H1 (cell line): Measurements from ENCODE around the gene RAB11FIP5. TPM values are rescaled to one million over a fixed set of nuclear protein-coding genes. Genes with fewer than 3 reads are reported as not detected.

Source experiments
- CTCF ChIA-PET: fragments of 300-600 bp; sonication (Branson Sonifier 250); formaldehyde crosslinking; loops from one replicate; lab custom pipeline; 2021; ENCODE audit not compliant: partially characterized antibody; lab: Charles Lee
- POLR2A ChIA-PET: fragments of 300-600 bp; sonication (Branson Sonifier 250); formaldehyde crosslinking; loops from one replicate; lab custom pipeline; 2021; ENCODE audit warnings: inconsistent platforms; ENCODE audit not compliant: partially characterized antibody; lab: Charles Lee
- DNase-seq, 2 experiments: peaks; one replicate each; pipeline versions ENCODE4 v3.0.0 to v3.0.0-alpha.2; 2010 to 2022; ENCODE audit warnings: low spot score in 2 of 2, low read depth in 1 of 2, mixed read lengths in 1 of 2
- FAIRE-seq: peaks from 2 replicates; lab custom pipeline; 2011; peaks lifted over from hg19 to GRCh38; lab: Jason Lieb, UNC
- H2AFZ ChIP-seq: 2 replicates; pipeline ENCODE4 v1.8.1; 2012; ENCODE audit warnings: low read length, inconsistent platforms
- H2AK5ac ChIP-seq: 2 replicates; pipeline ENCODE4 v1.6.1; 2013; ENCODE audit warnings: low read depth, low read length
- H2BK120ac ChIP-seq: replicated peaks from 2 replicates; pipeline ENCODE3; 2013; ENCODE audit warnings: low read depth, low read length, inconsistent platforms
- H2BK12ac ChIP-seq: 2 replicates; pipeline ENCODE4 v1.6.1; 2013; ENCODE audit warnings: low read depth, low read length
- H2BK15ac ChIP-seq: 2 replicates; pipeline ENCODE4 v1.6.1; 2013; ENCODE audit warnings: low read length
- H2BK20ac ChIP-seq: 2 replicates; pipeline ENCODE4 v1.6.1; 2013; ENCODE audit warnings: low read length
- H2BK5ac ChIP-seq: 2 replicates; pipeline ENCODE4 v1.6.1; 2013; ENCODE audit warnings: low read depth, low read length
- H3K14ac ChIP-seq: 2 replicates; pipeline ENCODE4 v1.6.1; 2013; ENCODE audit warnings: inconsistent platforms; ENCODE audit not compliant: insufficient read length
- H3K18ac ChIP-seq: 2 replicates; pipeline ENCODE4 v1.6.1; 2013; ENCODE audit warnings: low read length; ENCODE audit errors: extremely low read depth
- H3K23ac ChIP-seq: 2 replicates; pipeline ENCODE4 v1.6.1; 2013; ENCODE audit warnings: inconsistent platforms; ENCODE audit not compliant: insufficient read length
- H3K23me2 ChIP-seq: 2 replicates; pipeline ENCODE4 v1.6.1; 2013; ENCODE audit warnings: low read depth, low read length
- H3K27ac ChIP-seq: 2 replicates; pipeline ENCODE4 v1.6.1; 2011; ENCODE audit warnings: low read depth, low read length, inconsistent platforms
- H3K27me3 ChIP-seq, 4 experiments: replicated peaks in 1 of 4; 1 replicate in 1 of 4; 2 replicates in 3 of 4; pipeline versions ENCODE4 v1.6.1 to v1.8.1; 2011 to 2013; ENCODE audit warnings: low read length in 3 of 4, mild to moderate bottlenecking in 3 of 4, inconsistent platforms in 2 of 4, mixed read lengths in 2 of 4, moderate library complexity in 1 of 4; ENCODE audit not compliant: control insufficient read depth in 3 of 4, insufficient read depth in 3 of 4; ENCODE audit errors: extremely low read depth in 1 of 4
- H3K36me3 ChIP-seq, 4 experiments: 2 replicates each; pipeline versions ENCODE4 v1.6.1 to v1.8.1; 2011 to 2013; ENCODE audit warnings: mild to moderate bottlenecking in 4 of 4, low read length in 3 of 4, moderate library complexity in 2 of 4, control low read depth in 1 of 4, inconsistent platforms in 1 of 4; ENCODE audit not compliant: insufficient read depth in 4 of 4, control insufficient read depth in 2 of 4
- H3K4ac ChIP-seq: replicated peaks from 2 replicates; pipeline ENCODE3; 2013; ENCODE audit warnings: low read length, low read depth, mixed read lengths, inconsistent platforms; ENCODE audit not compliant: insufficient read length
- H3K4me1 ChIP-seq, 4 experiments: replicated peaks in 1 of 4; 1 replicate in 1 of 4; 2 replicates in 3 of 4; pipeline versions ENCODE4 v1.6.1 to v1.8.1; 2011 to 2013; ENCODE audit warnings: low read length in 3 of 4, inconsistent platforms in 2 of 4, mixed read lengths in 1 of 4; ENCODE audit not compliant: insufficient read depth in 4 of 4, control insufficient read depth in 3 of 4
- H3K4me2 ChIP-seq, 2 experiments: 2 replicates each; pipeline versions ENCODE4 v1.6.1 to v1.8.1; 2011 to 2013; ENCODE audit warnings: low read depth in 2 of 2, low read length in 2 of 2, control low read depth in 1 of 2, inconsistent platforms in 1 of 2, mild to moderate bottlenecking in 1 of 2; ENCODE audit not compliant: insufficient read depth in 1 of 2
- H3K4me3 ChIP-seq, 4 experiments: fragments of 200-600, 300-600 bp in 1 of 4; sonication (generic), shearing (Covaris generic), sonication (Bioruptor Twin) in 1 of 4; 2 replicates each; pipeline versions ENCODE4 v1.5.1 to v1.8.1; 2011 to 2016; ENCODE audit warnings: low read length in 4 of 4, low read depth in 3 of 4, control low read depth in 2 of 4, inconsistent platforms in 2 of 4, mild to moderate bottlenecking in 2 of 4, mixed read lengths in 1 of 4, moderate library complexity in 1 of 4; ENCODE audit not compliant: insufficient read depth in 2 of 4; ENCODE audit errors: extremely low read depth in 1 of 4
- H3K56ac ChIP-seq: replicated peaks from 2 replicates; pipeline ENCODE3; 2013; ENCODE audit warnings: low read depth, mild to moderate bottlenecking, mixed read lengths, low read length, inconsistent platforms; ENCODE audit not compliant: insufficient read length
- H3K79me1 ChIP-seq: 2 replicates; pipeline ENCODE4 v1.6.1; 2013; ENCODE audit warnings: low read depth, low read length, control low read depth
- H3K79me2 ChIP-seq, 2 experiments: 2 replicates each; pipeline versions ENCODE4 v1.6.1 to v1.8.1; 2012 to 2013; ENCODE audit warnings: low read length in 2 of 2, mild to moderate bottlenecking in 2 of 2, inconsistent platforms in 1 of 2; ENCODE audit not compliant: insufficient read depth in 2 of 2, control insufficient read depth in 1 of 2
- H3K9ac ChIP-seq, 4 experiments: replicated peaks in 1 of 4; 1 replicate in 1 of 4; 2 replicates in 3 of 4; pipeline versions ENCODE4 v1.6.1 to v1.8.1; 2011 to 2013; ENCODE audit warnings: low read depth in 3 of 4, low read length in 3 of 4, control low read depth in 2 of 4, mild to moderate bottlenecking in 2 of 4, moderate library complexity in 2 of 4, inconsistent platforms in 1 of 4; ENCODE audit errors: extremely low read depth in 1 of 4
- H3K9me3 ChIP-seq, 2 experiments: 2 replicates each; pipeline versions ENCODE4 v1.6.1 to v1.8.1; 2012 to 2013; ENCODE audit warnings: mild to moderate bottlenecking in 2 of 2, moderate library complexity in 2 of 2, control low read depth in 1 of 2, inconsistent platforms in 1 of 2, low read depth in 1 of 2, low read length in 1 of 2, mixed read lengths in 1 of 2; ENCODE audit not compliant: insufficient read depth in 2 of 2
- H4K20me1 ChIP-seq, 2 experiments: replicated peaks in 1 of 2; 2 replicates each; pipeline versions ENCODE3 to v1.8.1; 2011 to 2013; ENCODE audit warnings: inconsistent platforms in 2 of 2, low read length in 2 of 2, mild to moderate bottlenecking in 1 of 2; ENCODE audit not compliant: insufficient read depth in 2 of 2, control insufficient read depth in 1 of 2
- H4K5ac ChIP-seq: 2 replicates; pipeline ENCODE4 v1.6.1; 2013; ENCODE audit warnings: low read length, low read depth, mixed read lengths, inconsistent platforms; ENCODE audit not compliant: insufficient read length
- H4K8ac ChIP-seq: 2 replicates; pipeline ENCODE4 v1.8.0; 2013; ENCODE audit warnings: mild to moderate bottlenecking, moderate library complexity, low read length, inconsistent platforms; ENCODE audit not compliant: insufficient read depth; ENCODE audit errors: extremely low read depth
- H4K91ac ChIP-seq: replicated peaks from 2 replicates; pipeline ENCODE3; 2013; ENCODE audit warnings: low read length, mixed read lengths, inconsistent platforms; ENCODE audit not compliant: insufficient read length
- BACH1 ChIP-seq: IDR thresholded peaks from 2 replicates; pipeline ENCODE4 v1.6.1; 2012; ENCODE audit warnings: low read length, improper control_type of control experiment
- BCL11A ChIP-seq, 2 experiments: IDR thresholded peaks; one replicate each; pipeline ENCODE4 v1.6.1; 2011; ENCODE audit warnings: low read depth in 2 of 2, low read length in 2 of 2, mild to moderate bottlenecking in 2 of 2
- CBX5 ChIP-seq: fragments of 300-800, 300-1000 bp; sonication (generic); IDR thresholded peaks from 2 replicates; pipeline ENCODE4 v1.7.1; 2016; ENCODE audit warnings: antibody characterized with exemption, low read length, low read depth
- EGR1 ChIP-seq: IDR thresholded peaks from 2 replicates; pipeline ENCODE4 v1.6.1; 2011; ENCODE audit warnings: low read depth, low read length, borderline replicate concordance
- KDM4A ChIP-seq: IDR thresholded peaks from one replicate; pipeline ENCODE4 v1.7.1; 2012; ENCODE audit warnings: low read depth, mild to moderate bottlenecking, moderate library complexity, low read length, inconsistent platforms; ENCODE audit not compliant: severe bottlenecking
- POLR2A ChIP-seq, 2 experiments: IDR thresholded peaks; 1 replicate in 1 of 2; 2 replicates in 1 of 2; pipeline ENCODE4 v1.6.1; 2011; ENCODE audit warnings: low read depth in 2 of 2, low read length in 2 of 2, mild to moderate bottlenecking in 2 of 2; ENCODE audit errors: control extremely low read depth in 1 of 2
- RAD21 ChIP-seq, 2 experiments: IDR thresholded peaks in 1 of 2; conservative IDR thresholded peaks in 1 of 2; 2 replicates each; pipeline ENCODE4 v1.6.1; 2011; ENCODE audit warnings: low read depth in 2 of 2, low read length in 2 of 2, improper control_type of control experiment in 1 of 2, inconsistent platforms in 1 of 2, mild to moderate bottlenecking in 1 of 2, moderate library complexity in 1 of 2
- SIX5 ChIP-seq: IDR thresholded peaks from 2 replicates; pipeline ENCODE4 v1.6.1; 2011; ENCODE audit warnings: mild to moderate bottlenecking, low read depth, low read length
- SP1 ChIP-seq: IDR thresholded peaks from 2 replicates; pipeline ENCODE4 v1.6.1; 2011; ENCODE audit warnings: low read depth, low read length
- SUZ12 ChIP-seq: fragments of 200-600 bp; sonication (generic); IDR thresholded peaks from 2 replicates; pipeline ENCODE4 v1.6.1; 2012; ENCODE audit warnings: mild to moderate bottlenecking, inconsistent platforms, low read length, moderate library complexity, mixed read lengths
- WGBS, 2 experiments: shearing (Covaris generic) in 1 of 2; methylation state at CpG; one replicate each; pipeline versions ENCODE4 v1.1.6 to v1.1.7; 2013 to 2015; ENCODE audit warnings: low lambda C conversion rate in 2 of 2, mixed read lengths in 2 of 2, inconsistent platforms in 1 of 2, low coverage in 1 of 2, missing lambda C conversion rate in 1 of 2; ENCODE audit not compliant: insufficient replicate concordance in 2 of 2, insufficient coverage in 1 of 2, insufficient read length in 1 of 2; ENCODE audit errors: extremely low coverage in 1 of 2, missing lambda C conversion rate in 1 of 2; 5-methylcytosine and 5-hydroxymethylcytosine counted together
- polyA plus RNA-seq, 7 experiments: library from polyadenylated mRNA; depleted of rRNA in 3 of 7; stranded (reverse) in 5 of 7; unstranded in 2 of 7; fragments of >200 nt in 5 of 7; fragments of 200-250 nt in 2 of 7; gene quantifications; 1 replicate in 5 of 7; 2 replicates in 1 of 7; 4 replicates in 1 of 7; pipeline versions ENCODE4 v1.2.1 to v1.2.3, GENCODE V29; 2011 to 2013; ENCODE audit warnings: missing spikeins in 2 of 7, mixed read lengths in 2 of 7
- total RNA-seq: library from RNA; stranded (reverse); fragmentation: NEBNext Ultra II Directional; extraction: Animal tissue kit (Norgen Biotek cat#: 25700); gene quantifications from 2 replicates; pipeline ENCODE4 v1.2.1, GENCODE V29; 2021
- TF ChIP-seq, protein P1 (sequence below): IDR thresholded peaks from 2 replicates; pipeline ENCODE4 v1.6.1; 2012; ENCODE audit warnings: low read length, inconsistent platforms

The RAB11FIP5 gene
- total and polyA plus RNA-seq, 2 of the 8 experiments (the other 6 are each of a cell fraction or from before 2014, with no cell fraction given): 6.3 to 17.0 TPM

DNA sequence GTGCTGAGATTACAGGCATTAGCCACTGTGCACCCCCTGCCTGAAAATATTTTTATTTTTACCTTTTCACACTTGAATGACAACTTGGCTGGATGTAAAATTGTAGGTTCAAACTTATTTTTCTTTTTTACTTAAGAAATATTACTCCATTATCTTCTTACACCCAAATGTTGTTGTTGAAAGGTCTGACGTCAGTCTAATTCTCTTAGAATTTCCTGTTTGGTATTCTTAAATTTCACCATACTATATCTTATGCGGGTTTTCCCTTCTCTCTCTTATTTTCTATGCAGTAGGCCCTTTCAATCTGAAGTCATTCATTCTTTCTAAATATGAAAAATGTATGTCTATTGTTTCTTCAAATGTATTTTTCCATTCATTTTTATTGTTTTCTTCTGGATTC, 29.1 kb upstream of the RAB11FIP5 start:
- H2AFZ ChIP-seq: no peak overlapping the region
- no peaks in the 10 kb centered on the region for H3K9me3 ChIP-seq
- H3K56ac ChIP-seq: no peak overlapping the region
- H4K8ac ChIP-seq: no peak overlapping the region
- no peaks in the 10 kb centered on the region for H3K79me1 ChIP-seq
- H3K23me2 ChIP-seq: no peaks in the 10 kb centered on the region
- no peak for FAIRE-seq
- H2BK20ac ChIP-seq: no peak overlapping the region
- no peak overlapping the region for H3K4me2 ChIP-seq
- H3K14ac ChIP-seq: no peak overlapping the region
- no peaks in the 10 kb centered on the region for H3K4me1 ChIP-seq
- H3K9ac ChIP-seq: no peak overlapping the region
- H4K91ac ChIP-seq: no peak overlapping the region
- no peak overlapping the region for H2AK5ac ChIP-seq
- H3K18ac ChIP-seq: no peak overlapping the region
- H2BK120ac ChIP-seq: no peak overlapping the region
- H3K36me3 ChIP-seq: no peaks in the 10 kb centered on the region
- no peak overlapping the region for H3K4me3 ChIP-seq
- H3K79me2 ChIP-seq: no peaks in the 10 kb centered on the region
- no peak overlapping the region for H3K27ac ChIP-seq
- H3K27me3 ChIP-seq: peaks cover 0 to 3% (median 0%) of the 10 kb centered on the region in 4 experiments; a peak in 1 of 7 replicates
- ChIA-PET CTCF (interaction anchor here (0.8 to 3.1 kb wide), 3 partner anchors 15 to 150 kb away, joined by 3 to 14 read pairs (median 8); no protein-coding TSS in a partner anchor), POLR2A (interaction anchor here (1.9 kb wide), 1 partner anchor 8 kb away, joined by 5 read pairs; no protein-coding TSS in a partner anchor)
- H4K5ac ChIP-seq: no peak overlapping the region
- H2BK12ac ChIP-seq: no peak overlapping the region
- H2BK5ac ChIP-seq: no peak overlapping the region
- no peaks in the 10 kb centered on the region for H4K20me1 ChIP-seq
- no peak overlapping the region for H2BK15ac ChIP-seq
- H3K4ac ChIP-seq: no peak overlapping the region
- H3K23ac ChIP-seq: no peak overlapping the region
- WGBS, 2 experiments: 86% methylated on average over 2 of the region's 2 CpGs; no CpG with 5 or more reads in 1 of the 2 experiments
- no peak for DNase-seq
- TF ChIP-seq SIX5 (no peak), BACH1 (no peak), POLR2A (IDR thresholded peaks at IDR 0.05; ENCODE audit: control extremely low read depth in 1 of 2, low read depth in 2 of 2, low read length in 2 of 2) (no peak), CBX5 (no peak), KDM4A (no peak), SP1 (no peak), RAD21 (IDR thresholded peaks at IDR 0.05 in 1 of 2, conservative IDR thresholded peaks at IDR 0.05 in 1 of 2; ENCODE audit: low read depth in 2 of 2, low read length in 2 of 2) (no peak), SUZ12 (no peak), BCL11A (IDR thresholded peaks at IDR 0.05; ENCODE audit: low read depth in 2 of 2, low read length in 2 of 2) (no peak), EGR1 (no peak)
- TF ChIP-seq, protein P1, sequence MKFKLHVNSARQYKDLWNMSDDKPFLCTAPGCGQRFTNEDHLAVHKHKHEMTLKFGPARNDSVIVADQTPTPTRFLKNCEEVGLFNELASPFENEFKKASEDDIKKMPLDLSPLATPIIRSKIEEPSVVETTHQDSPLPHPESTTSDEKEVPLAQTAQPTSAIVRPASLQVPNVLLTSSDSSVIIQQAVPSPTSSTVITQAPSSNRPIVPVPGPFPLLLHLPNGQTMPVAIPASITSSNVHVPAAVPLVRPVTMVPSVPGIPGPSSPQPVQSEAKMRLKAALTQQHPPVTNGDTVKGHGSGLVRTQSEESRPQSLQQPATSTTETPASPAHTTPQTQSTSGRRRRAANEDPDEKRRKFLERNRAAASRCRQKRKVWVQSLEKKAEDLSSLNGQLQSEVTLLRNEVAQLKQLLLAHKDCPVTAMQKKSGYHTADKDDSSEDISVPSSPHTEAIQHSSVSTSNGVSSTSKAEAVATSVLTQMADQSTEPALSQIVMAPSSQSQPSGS: no peak
